ENCODE results near the gene C16orf74.

Gene C16orf74

DNA sequence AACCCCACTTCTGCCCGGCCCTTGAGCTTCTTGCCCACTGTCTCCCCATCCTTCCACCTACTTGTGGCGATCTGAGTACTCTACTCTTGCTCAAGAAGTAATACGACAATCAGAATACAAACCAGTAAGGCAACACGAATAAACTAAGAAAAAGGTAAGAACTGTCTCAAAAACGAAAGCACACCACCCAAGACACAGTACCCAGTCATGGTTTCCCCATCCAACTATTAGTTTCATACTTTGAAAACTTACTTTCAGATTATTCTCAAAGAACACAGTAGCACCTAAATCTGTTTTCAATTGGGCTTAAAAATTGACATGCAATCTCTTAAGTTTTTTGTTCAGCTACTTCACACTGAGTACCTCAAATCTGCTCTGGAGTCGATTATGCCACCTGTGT lies 76.1 kb downstream of the C16orf74 start:
- H3K36me3 ChIP-seq (ENCODE audit: insufficient read depth, low read depth, low read length), result peaks cover 96% of the 10 kb centered on the region

GRCh38 chr16:85674418-85674755 lies 76.5 kb downstream of the C16orf74 start:
- H3K4me1 ChIP-seq (ENCODE audit: insufficient read depth, low read length), result no peaks in the 10 kb centered on the region
- H3K27me3 ChIP-seq (ENCODE audit: insufficient read depth, low read length), result no peaks in the 10 kb centered on the region
- H3K9me3 ChIP-seq (ENCODE audit: insufficient read depth, low read depth, low read length), result no peaks in the 10 kb centered on the region
- no peak overlapping the region for H3K27ac ChIP-seq (ENCODE audit: low read length)
- H3K36me3 ChIP-seq (ENCODE audit: insufficient read depth, low read depth, low read length), result peaks cover 96% of the 10 kb centered on the region
- H3K4me3 ChIP-seq (ENCODE audit: low read length), result no peak overlapping the region
- H3K9ac ChIP-seq (ENCODE audit: low read depth, low read length), result no peak overlapping the region

More for the DNA sequence above, 76.1 kb downstream of the C16orf74 start:
- no peaks in the 10 kb centered on the region for H3K9me3 ChIP-seq (ENCODE audit: insufficient read depth, low read depth, low read length)
- no peaks in the 10 kb centered on the region for H3K4me1 ChIP-seq (ENCODE audit: insufficient read depth, low read length)
- no peak overlapping the region for H3K27ac ChIP-seq (ENCODE audit: low read length)
- H3K9ac ChIP-seq (ENCODE audit: low read depth, low read length), result no peak overlapping the region
- no peaks in the 10 kb centered on the region for H3K27me3 ChIP-seq (ENCODE audit: insufficient read depth, low read length)
- no peak overlapping the region for H3K4me3 ChIP-seq (ENCODE audit: low read length)

DNA sequence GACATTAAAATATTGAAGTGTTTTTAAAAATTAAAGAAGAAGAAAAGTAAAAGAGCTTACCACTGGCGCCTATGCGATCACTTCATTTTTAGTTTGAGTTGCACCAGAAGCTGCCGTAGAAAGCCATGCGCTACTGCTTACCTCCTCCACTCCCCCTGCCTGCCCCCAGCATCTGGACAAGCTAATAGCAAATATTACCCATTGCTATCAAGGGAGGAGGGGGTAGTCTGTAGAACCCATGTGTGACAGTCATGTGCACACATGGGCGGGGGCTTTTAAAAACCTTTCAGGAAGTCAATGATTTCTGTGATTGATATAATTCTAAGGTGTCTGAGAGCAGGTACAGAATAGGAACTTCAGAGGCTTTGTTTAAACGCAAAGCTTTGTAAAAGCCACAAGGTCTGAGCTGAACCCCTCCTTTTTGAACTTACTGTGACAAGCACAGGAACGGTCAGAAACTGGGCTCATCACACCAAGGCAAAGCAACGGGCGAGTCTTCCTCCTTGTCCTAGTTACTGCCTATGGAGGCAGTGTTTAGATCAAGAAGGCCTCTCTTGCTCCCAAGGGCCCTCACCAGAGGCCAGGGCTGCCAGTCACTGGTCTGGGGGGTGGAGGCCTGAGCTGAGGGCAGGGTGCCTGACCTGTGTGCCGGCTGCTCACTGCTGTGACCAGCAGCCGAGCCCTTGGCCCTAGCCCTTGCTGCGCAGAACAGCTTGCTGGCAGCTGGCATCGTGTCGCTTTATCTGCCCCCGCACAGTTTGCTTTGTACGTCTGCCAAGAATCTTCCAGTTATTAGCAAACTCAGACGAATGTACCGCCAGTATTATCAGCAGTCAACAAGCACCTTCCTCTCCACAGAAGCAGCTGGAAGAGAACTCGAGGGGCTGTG lies 77.1 kb downstream of the C16orf74 start:
- Histone ChIP-seq H3K4me1 (ENCODE audit: insufficient read depth, low read length) (no peaks in the 10 kb centered on the region), H3K27me3 (ENCODE audit: insufficient read depth, low read length) (no peaks in the 10 kb centered on the region), H3K36me3 (ENCODE audit: insufficient read depth, low read depth, low read length) (peaks cover 96% of the 10 kb centered on the region), H3K9me3 (ENCODE audit: insufficient read depth, low read depth, low read length) (no peaks in the 10 kb centered on the region), H3K9ac (ENCODE audit: low read depth, low read length) (no peak overlapping the region), H3K4me3 (ENCODE audit: low read length) (no peak overlapping the region), H3K27ac (ENCODE audit: low read length) (no peak overlapping the region)

DNA sequence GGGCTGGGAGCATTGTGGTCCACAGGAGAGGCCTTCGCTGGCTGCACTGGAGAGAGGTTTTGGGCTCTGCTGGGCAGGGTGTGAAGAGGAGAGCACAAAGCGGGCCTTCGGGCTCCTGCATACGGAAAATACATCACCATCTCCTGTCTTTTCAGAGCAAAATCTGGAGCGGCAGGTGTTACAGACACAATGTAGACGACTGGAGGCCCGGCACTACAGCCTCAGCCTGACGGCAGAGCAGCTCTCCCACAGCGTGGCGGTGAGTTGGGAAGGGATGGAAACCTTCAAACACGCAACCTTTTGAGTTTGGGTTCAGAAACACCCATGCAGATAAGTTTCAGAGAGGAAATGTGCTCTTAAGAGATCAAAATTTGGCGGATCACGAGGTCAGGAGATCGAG lies 80.1 kb downstream of the C16orf74 start:
- Histone ChIP-seq H3K36me3 (ENCODE audit: insufficient read depth, low read depth, low read length) (peaks cover 98% of the 10 kb centered on the region), H3K27me3 (ENCODE audit: insufficient read depth, low read length) (no peaks in the 10 kb centered on the region), H3K4me3 (ENCODE audit: low read length) (no peak overlapping the region)

DNA sequence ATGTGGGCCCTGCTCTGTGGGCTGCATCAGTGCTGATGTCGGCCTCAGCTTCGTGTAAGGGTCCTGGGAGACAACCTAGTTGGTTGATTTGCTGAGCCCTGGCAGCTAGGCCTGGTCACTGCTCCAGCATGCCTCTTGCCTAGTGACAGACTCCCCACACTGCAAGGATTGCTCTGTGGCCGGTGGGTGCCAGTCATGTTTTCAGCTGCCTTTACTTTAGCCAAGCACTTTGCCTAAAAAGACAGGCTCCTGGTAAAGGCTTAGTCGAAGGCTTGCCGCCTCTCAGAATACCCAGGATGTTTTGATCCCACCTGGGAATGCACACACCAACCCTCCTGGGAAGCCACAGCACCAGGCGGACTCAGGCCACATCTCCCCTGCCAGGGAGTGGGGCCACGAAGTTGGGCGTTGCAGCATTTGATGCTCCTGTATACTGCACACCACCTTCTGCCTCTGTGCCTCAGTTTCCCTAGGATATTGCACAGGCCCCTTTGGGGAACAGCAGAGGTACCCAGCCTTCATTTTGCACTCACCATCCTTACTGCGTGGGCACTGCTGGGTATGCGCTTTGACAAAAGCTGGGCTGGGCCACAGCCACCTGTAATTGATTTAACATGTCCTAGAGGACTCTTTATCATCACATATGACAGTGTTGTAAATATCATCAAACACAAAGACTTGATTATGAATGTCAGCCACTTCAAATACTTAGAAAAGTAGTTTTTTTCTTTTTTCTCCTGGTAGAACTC lies 82.0 kb downstream of the C16orf74 start:
- H3K27me3 ChIP-seq (ENCODE audit: insufficient read depth, low read length), result no peaks in the 10 kb centered on the region
- no peak overlapping the region for H3K4me3 ChIP-seq (ENCODE audit: low read length)
- H3K9ac ChIP-seq (ENCODE audit: low read depth, low read length), result no peak overlapping the region
- no peaks in the 10 kb centered on the region for H3K4me1 ChIP-seq (ENCODE audit: insufficient read depth, low read length)
- no peak overlapping the region for H3K27ac ChIP-seq (ENCODE audit: low read length)
- peaks cover 98% of the 10 kb centered on the region for H3K36me3 ChIP-seq (ENCODE audit: insufficient read depth, low read depth, low read length)
- H3K9me3 ChIP-seq (ENCODE audit: insufficient read depth, low read depth, low read length), result no peaks in the 10 kb centered on the region

More for the DNA sequence above, 80.1 kb downstream of the C16orf74 start:
- Histone ChIP-seq H3K27ac (ENCODE audit: low read length) (no peak overlapping the region), H3K9me3 (ENCODE audit: insufficient read depth, low read depth, low read length) (no peaks in the 10 kb centered on the region), H3K9ac (ENCODE audit: low read depth, low read length) (no peak overlapping the region), H3K4me1 (ENCODE audit: insufficient read depth, low read length) (no peaks in the 10 kb centered on the region)

DNA sequence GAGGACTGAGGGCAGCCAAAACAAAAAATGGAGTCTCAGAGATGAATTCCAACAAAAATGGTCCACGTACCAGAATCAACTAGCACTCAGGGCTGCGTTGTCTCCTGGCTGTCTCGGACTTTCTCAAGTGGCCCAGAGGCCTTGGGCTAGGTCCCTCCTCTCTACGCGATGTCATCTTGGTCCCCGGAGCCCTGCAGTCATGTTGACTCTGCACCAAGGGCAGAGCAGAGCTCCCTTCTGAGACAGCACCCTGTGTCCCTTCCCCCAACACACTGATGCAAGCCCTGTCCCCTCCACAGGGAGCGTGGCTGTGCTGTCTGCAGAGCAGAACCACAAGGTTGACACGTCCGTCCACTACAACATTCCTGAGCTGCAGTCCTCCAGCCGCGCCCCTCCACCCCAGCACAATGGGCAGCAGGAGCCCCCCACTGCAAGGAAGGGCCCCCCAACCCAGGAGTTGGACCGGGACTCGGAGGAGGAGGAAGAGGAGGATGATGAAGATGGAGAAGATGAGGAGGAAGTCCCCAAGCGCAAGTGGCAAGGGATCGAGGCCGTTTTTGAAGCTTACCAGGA lies 83.0 kb downstream of the C16orf74 start:
- H3K36me3 ChIP-seq (ENCODE audit: insufficient read depth, low read depth, low read length), result peaks cover 98% of the 10 kb centered on the region
- no peaks in the 10 kb centered on the region for H3K4me1 ChIP-seq (ENCODE audit: insufficient read depth, low read length)
- H3K4me3 ChIP-seq (ENCODE audit: low read length), result no peak overlapping the region
- no peak overlapping the region for H3K9ac ChIP-seq (ENCODE audit: low read depth, low read length)
- H3K9me3 ChIP-seq (ENCODE audit: insufficient read depth, low read depth, low read length), result no peaks in the 10 kb centered on the region
- H3K27me3 ChIP-seq (ENCODE audit: insufficient read depth, low read length), result no peaks in the 10 kb centered on the region
- H3K27ac ChIP-seq (ENCODE audit: low read length), result no peak overlapping the region

- peaks cover 99% of the 10 kb centered on the region for H3K36me3 ChIP-seq (ENCODE audit: insufficient read depth, low read depth, low read length)
These were observed 83.6 kb downstream of the C16orf74 start for GRCh38 chr16:85667261-85667660.

GRCh38 chr16:85665929-85666328 lies 85.0 kb downstream of the C16orf74 start:
- Histone ChIP-seq H3K27me3 (ENCODE audit: insufficient read depth, low read length) (no peaks in the 10 kb centered on the region), H3K9me3 (ENCODE audit: insufficient read depth, low read depth, low read length) (no peaks in the 10 kb centered on the region), H3K36me3 (ENCODE audit: insufficient read depth, low read depth, low read length) (peaks cover 100% of the 10 kb centered on the region), H3K9ac (ENCODE audit: low read depth, low read length) (no peak overlapping the region), H3K4me3 (ENCODE audit: low read length) (no peak overlapping the region), H3K4me1 (ENCODE audit: insufficient read depth, low read length) (no peaks in the 10 kb centered on the region), H3K27ac (ENCODE audit: low read length) (no peak overlapping the region)

More at GRCh38 chr16:85667261-85667660, 83.6 kb downstream of the C16orf74 start:
- no peaks in the 10 kb centered on the region for H3K27me3 ChIP-seq (ENCODE audit: insufficient read depth, low read length)
- no peak overlapping the region for H3K9ac ChIP-seq (ENCODE audit: low read depth, low read length)
- no peaks in the 10 kb centered on the region for H3K9me3 ChIP-seq (ENCODE audit: insufficient read depth, low read depth, low read length)
- H3K27ac ChIP-seq (ENCODE audit: low read length), result no peak overlapping the region
- H3K4me1 ChIP-seq (ENCODE audit: insufficient read depth, low read length), result no peaks in the 10 kb centered on the region
- H3K4me3 ChIP-seq (ENCODE audit: low read length), result no peak overlapping the region

- H3K4me1 ChIP-seq (ENCODE audit: insufficient read depth, low read length), result no peaks in the 10 kb centered on the region
These were observed 85.5 kb downstream of the C16orf74 start for GRCh38 chr16:85665373-85665740.

DNA sequence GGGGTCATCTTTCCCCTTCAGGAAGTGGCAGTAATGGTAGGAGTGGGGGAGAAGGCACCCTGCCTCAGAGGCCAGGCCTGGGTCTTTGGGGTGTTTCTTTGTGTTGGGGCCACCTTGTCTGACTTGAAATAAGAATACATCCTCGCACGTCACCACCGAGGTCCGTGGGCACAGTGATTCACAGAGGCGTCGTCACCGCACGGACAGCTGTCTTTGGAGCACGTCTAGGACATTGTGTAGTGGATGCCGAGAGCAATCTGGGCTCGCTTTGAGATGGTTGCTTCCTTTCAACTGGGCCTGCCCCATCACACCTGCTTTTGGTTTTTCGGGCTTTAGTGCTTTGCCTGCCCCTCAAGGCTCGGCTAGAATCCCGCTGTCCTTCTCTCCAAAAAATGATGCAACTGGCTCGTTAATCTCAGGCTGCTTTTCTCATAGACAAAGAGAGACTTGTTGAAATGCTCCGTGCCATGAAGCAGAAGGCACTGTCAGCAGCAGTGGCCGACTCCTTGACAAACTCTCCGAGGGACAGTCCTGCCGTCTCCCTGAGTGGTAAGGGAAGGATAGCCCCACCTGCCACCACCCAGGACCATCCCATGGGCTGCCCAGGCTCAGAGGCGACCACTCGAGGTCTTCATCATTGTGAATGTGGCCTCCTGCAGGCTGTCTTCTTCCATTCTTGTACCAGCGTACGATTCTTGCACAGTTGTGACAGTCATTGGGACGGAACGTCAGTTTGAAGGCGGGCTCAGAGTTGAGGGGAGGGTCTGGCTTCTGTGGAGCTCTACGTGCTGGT lies 86.1 kb downstream of the C16orf74 start:
- no peak overlapping the region for H3K9ac ChIP-seq (ENCODE audit: low read depth, low read length)
- no peaks in the 10 kb centered on the region for H3K9me3 ChIP-seq (ENCODE audit: insufficient read depth, low read depth, low read length)
- H3K27me3 ChIP-seq (ENCODE audit: insufficient read depth, low read length), result no peaks in the 10 kb centered on the region
- peaks cover 97% of the 10 kb centered on the region for H3K36me3 ChIP-seq (ENCODE audit: insufficient read depth, low read depth, low read length)
- H3K4me3 ChIP-seq (ENCODE audit: low read length), result no peak overlapping the region
- H3K4me1 ChIP-seq (ENCODE audit: insufficient read depth, low read length), result no peaks in the 10 kb centered on the region
- H3K27ac ChIP-seq (ENCODE audit: low read length), result no peak overlapping the region

More at GRCh38 chr16:85665373-85665740, 85.5 kb downstream of the C16orf74 start:
- Histone ChIP-seq H3K27me3 (ENCODE audit: insufficient read depth, low read length) (no peaks in the 10 kb centered on the region), H3K27ac (ENCODE audit: low read length) (no peak overlapping the region), H3K4me3 (ENCODE audit: low read length) (no peak overlapping the region), H3K9ac (ENCODE audit: low read depth, low read length) (no peak overlapping the region), H3K9me3 (ENCODE audit: insufficient read depth, low read depth, low read length) (no peaks in the 10 kb centered on the region), H3K36me3 (ENCODE audit: insufficient read depth, low read depth, low read length) (peaks cover 97% of the 10 kb centered on the region)

- Histone ChIP-seq H3K4me1 (ENCODE audit: insufficient read depth, low read length) (no peaks in the 10 kb centered on the region), H3K4me3 (ENCODE audit: low read length) (no peak overlapping the region), H3K9me3 (ENCODE audit: insufficient read depth, low read depth, low read length) (no peaks in the 10 kb centered on the region), H3K27me3 (ENCODE audit: insufficient read depth, low read length) (no peaks in the 10 kb centered on the region), H3K36me3 (ENCODE audit: insufficient read depth, low read depth, low read length) (peaks cover 96% of the 10 kb centered on the region), H3K9ac (ENCODE audit: low read depth, low read length) (no peak overlapping the region), H3K27ac (ENCODE audit: low read length) (no peak overlapping the region)
These were observed 87.0 kb downstream of the C16orf74 start for GRCh38 chr16:85663891-85664321.
